Stimulated activated CD8-positive, alpha-beta memory T cell treated with anti-CD3 and anti-CD28 coated beads, Interleukin-12 subunit alpha, Interleukin-12 subunit beta, amount 100 ng/mL, for 24 hours (primary cell): ENCODE results near the gene BHLHE23.
A peak's percentile ranks its signal among the peaks of the same experiment; 100 is the strongest.

Experiments used
- DNase-seq: peaks from one replicate; pipeline ENCODE4 v3.0.0-alpha.2; 2020; ENCODE audit errors: extremely low read depth

Gene BHLHE23

GRCh38 chr20:62971950-62972844, 34.6 kb downstream of the BHLHE23 start:
- peak; percentile 61 for DNase-seq

GRCh38 chr20:62971211-62971949, 35.4 kb downstream of the BHLHE23 start:
- DNase-seq = no peak

- no peak for DNase-seq
Observed at GRCh38 chr20:62970307-62971210, 36.2 kb downstream of the BHLHE23 start.

GRCh38 chr20:62969939-62970306, 36.8 kb downstream of the BHLHE23 start:
- DNase-seq = no peak

- DNase-seq = no peak
Observed at GRCh38 chr20:62969179-62969760, 37.5 kb downstream of the BHLHE23 start.

GRCh38 chr20:62968378-62969178, 38.2 kb downstream of the BHLHE23 start:
- DNase-seq = no peak

GRCh38 chr20:62967628-62968351, 39.0 kb downstream of the BHLHE23 start:
- no peak for DNase-seq

GRCh38 chr20:62967149-62967501, 39.6 kb downstream of the BHLHE23 start:
- no peak for DNase-seq

GRCh38 chr20:62966212-62967148, 40.3 kb downstream of the BHLHE23 start:
- no peak for DNase-seq

GRCh38 chr20:62965363-62965771, 41.4 kb downstream of the BHLHE23 start:
- DNase-seq = no peak

- DNase-seq = no peak
Observed at GRCh38 chr20:62964700-62965099, 42.1 kb downstream of the BHLHE23 start.

GRCh38 chr20:62963614-62964397, 43.0 kb downstream of the BHLHE23 start:
- DNase-seq = no peak

GRCh38 chr20:62962891-62963613, 43.7 kb downstream of the BHLHE23 start:
- no peak for DNase-seq

GRCh38 chr20:62962221-62962879, 44.4 kb downstream of the BHLHE23 start:
- DNase-seq = no peak

GRCh38 chr20:62961799-62962198, 45.0 kb downstream of the BHLHE23 start:
- DNase-seq = no peak

- no peak for DNase-seq
Observed at GRCh38 chr20:62961310-62961783, 45.4 kb downstream of the BHLHE23 start.
